H1 (cell line): ENCODE data around the gene KIAA0930. TPM values are rescaled to one million over a fixed set of nuclear protein-coding genes. Genes with fewer than 3 reads are reported as not detected.

Experiments
- CTCF ChIA-PET: fragments of 300-600 bp; sonication (Branson Sonifier 250); formaldehyde crosslinking; loops from one replicate; lab custom pipeline; 2021; ENCODE audit not compliant: partially characterized antibody; lab: Charles Lee
- POLR2A ChIA-PET: fragments of 300-600 bp; sonication (Branson Sonifier 250); formaldehyde crosslinking; loops from one replicate; lab custom pipeline; 2021; ENCODE audit warnings: inconsistent platforms; ENCODE audit not compliant: partially characterized antibody; lab: Charles Lee
- DNase-seq, 2 experiments: peaks; one replicate each; pipeline versions ENCODE4 v3.0.0 to v3.0.0-alpha.2; 2010 to 2022; ENCODE audit warnings: low spot score in 2 of 2, low read depth in 1 of 2, mixed read lengths in 1 of 2
- FAIRE-seq: peaks from 2 replicates; lab custom pipeline; 2011; peaks lifted over from hg19 to GRCh38; lab: Jason Lieb, UNC
- H2AFZ ChIP-seq: 2 replicates; pipeline ENCODE4 v1.8.1; 2012; ENCODE audit warnings: low read length, inconsistent platforms
- H2AK5ac ChIP-seq: 2 replicates; pipeline ENCODE4 v1.6.1; 2013; ENCODE audit warnings: low read depth, low read length
- H2BK120ac ChIP-seq: replicated peaks from 2 replicates; pipeline ENCODE3; 2013; ENCODE audit warnings: low read depth, low read length, inconsistent platforms
- H2BK12ac ChIP-seq: 2 replicates; pipeline ENCODE4 v1.6.1; 2013; ENCODE audit warnings: low read depth, low read length
- H2BK15ac ChIP-seq: 2 replicates; pipeline ENCODE4 v1.6.1; 2013; ENCODE audit warnings: low read length
- H2BK20ac ChIP-seq: 2 replicates; pipeline ENCODE4 v1.6.1; 2013; ENCODE audit warnings: low read length
- H2BK5ac ChIP-seq: 2 replicates; pipeline ENCODE4 v1.6.1; 2013; ENCODE audit warnings: low read depth, low read length
- H3K14ac ChIP-seq: 2 replicates; pipeline ENCODE4 v1.6.1; 2013; ENCODE audit warnings: inconsistent platforms; ENCODE audit not compliant: insufficient read length
- H3K18ac ChIP-seq: 2 replicates; pipeline ENCODE4 v1.6.1; 2013; ENCODE audit warnings: low read length; ENCODE audit errors: extremely low read depth
- H3K23ac ChIP-seq: 2 replicates; pipeline ENCODE4 v1.6.1; 2013; ENCODE audit warnings: inconsistent platforms; ENCODE audit not compliant: insufficient read length
- H3K23me2 ChIP-seq: 2 replicates; pipeline ENCODE4 v1.6.1; 2013; ENCODE audit warnings: low read depth, low read length
- H3K27ac ChIP-seq: 2 replicates; pipeline ENCODE4 v1.6.1; 2011; ENCODE audit warnings: low read depth, low read length, inconsistent platforms
- H3K27me3 ChIP-seq, 4 experiments: replicated peaks in 1 of 4; 1 replicate in 1 of 4; 2 replicates in 3 of 4; pipeline versions ENCODE4 v1.6.1 to v1.8.1; 2011 to 2013; ENCODE audit warnings: low read length in 3 of 4, mild to moderate bottlenecking in 3 of 4, inconsistent platforms in 2 of 4, mixed read lengths in 2 of 4, moderate library complexity in 1 of 4; ENCODE audit not compliant: control insufficient read depth in 3 of 4, insufficient read depth in 3 of 4; ENCODE audit errors: extremely low read depth in 1 of 4
- H3K36me3 ChIP-seq, 4 experiments: 2 replicates each; pipeline versions ENCODE4 v1.6.1 to v1.8.1; 2011 to 2013; ENCODE audit warnings: mild to moderate bottlenecking in 4 of 4, low read length in 3 of 4, moderate library complexity in 2 of 4, control low read depth in 1 of 4, inconsistent platforms in 1 of 4; ENCODE audit not compliant: insufficient read depth in 4 of 4, control insufficient read depth in 2 of 4
- H3K4ac ChIP-seq: replicated peaks from 2 replicates; pipeline ENCODE3; 2013; ENCODE audit warnings: low read length, low read depth, mixed read lengths, inconsistent platforms; ENCODE audit not compliant: insufficient read length
- H3K4me1 ChIP-seq, 4 experiments: replicated peaks in 1 of 4; 1 replicate in 1 of 4; 2 replicates in 3 of 4; pipeline versions ENCODE4 v1.6.1 to v1.8.1; 2011 to 2013; ENCODE audit warnings: low read length in 3 of 4, inconsistent platforms in 2 of 4, mixed read lengths in 1 of 4; ENCODE audit not compliant: insufficient read depth in 4 of 4, control insufficient read depth in 3 of 4
- H3K4me2 ChIP-seq, 2 experiments: 2 replicates each; pipeline versions ENCODE4 v1.6.1 to v1.8.1; 2011 to 2013; ENCODE audit warnings: low read depth in 2 of 2, low read length in 2 of 2, control low read depth in 1 of 2, inconsistent platforms in 1 of 2, mild to moderate bottlenecking in 1 of 2; ENCODE audit not compliant: insufficient read depth in 1 of 2
- H3K4me3 ChIP-seq, 4 experiments: fragments of 200-600, 300-600 bp in 1 of 4; sonication (generic), shearing (Covaris generic), sonication (Bioruptor Twin) in 1 of 4; 2 replicates each; pipeline versions ENCODE4 v1.5.1 to v1.8.1; 2011 to 2016; ENCODE audit warnings: low read length in 4 of 4, low read depth in 3 of 4, control low read depth in 2 of 4, inconsistent platforms in 2 of 4, mild to moderate bottlenecking in 2 of 4, mixed read lengths in 1 of 4, moderate library complexity in 1 of 4; ENCODE audit not compliant: insufficient read depth in 2 of 4; ENCODE audit errors: extremely low read depth in 1 of 4
- H3K56ac ChIP-seq: replicated peaks from 2 replicates; pipeline ENCODE3; 2013; ENCODE audit warnings: low read depth, mild to moderate bottlenecking, mixed read lengths, low read length, inconsistent platforms; ENCODE audit not compliant: insufficient read length
- H3K79me1 ChIP-seq: 2 replicates; pipeline ENCODE4 v1.6.1; 2013; ENCODE audit warnings: low read depth, low read length, control low read depth
- H3K79me2 ChIP-seq, 2 experiments: 2 replicates each; pipeline versions ENCODE4 v1.6.1 to v1.8.1; 2012 to 2013; ENCODE audit warnings: low read length in 2 of 2, mild to moderate bottlenecking in 2 of 2, inconsistent platforms in 1 of 2; ENCODE audit not compliant: insufficient read depth in 2 of 2, control insufficient read depth in 1 of 2
- H3K9ac ChIP-seq, 4 experiments: replicated peaks in 1 of 4; 1 replicate in 1 of 4; 2 replicates in 3 of 4; pipeline versions ENCODE4 v1.6.1 to v1.8.1; 2011 to 2013; ENCODE audit warnings: low read depth in 3 of 4, low read length in 3 of 4, control low read depth in 2 of 4, mild to moderate bottlenecking in 2 of 4, moderate library complexity in 2 of 4, inconsistent platforms in 1 of 4; ENCODE audit errors: extremely low read depth in 1 of 4
- H3K9me3 ChIP-seq, 2 experiments: 2 replicates each; pipeline versions ENCODE4 v1.6.1 to v1.8.1; 2012 to 2013; ENCODE audit warnings: mild to moderate bottlenecking in 2 of 2, moderate library complexity in 2 of 2, control low read depth in 1 of 2, inconsistent platforms in 1 of 2, low read depth in 1 of 2, low read length in 1 of 2, mixed read lengths in 1 of 2; ENCODE audit not compliant: insufficient read depth in 2 of 2
- H4K20me1 ChIP-seq, 2 experiments: replicated peaks in 1 of 2; 2 replicates each; pipeline versions ENCODE3 to v1.8.1; 2011 to 2013; ENCODE audit warnings: inconsistent platforms in 2 of 2, low read length in 2 of 2, mild to moderate bottlenecking in 1 of 2; ENCODE audit not compliant: insufficient read depth in 2 of 2, control insufficient read depth in 1 of 2
- H4K5ac ChIP-seq: 2 replicates; pipeline ENCODE4 v1.6.1; 2013; ENCODE audit warnings: low read length, low read depth, mixed read lengths, inconsistent platforms; ENCODE audit not compliant: insufficient read length
- H4K8ac ChIP-seq: 2 replicates; pipeline ENCODE4 v1.8.0; 2013; ENCODE audit warnings: mild to moderate bottlenecking, moderate library complexity, low read length, inconsistent platforms; ENCODE audit not compliant: insufficient read depth; ENCODE audit errors: extremely low read depth
- H4K91ac ChIP-seq: replicated peaks from 2 replicates; pipeline ENCODE3; 2013; ENCODE audit warnings: low read length, mixed read lengths, inconsistent platforms; ENCODE audit not compliant: insufficient read length
- ASH2L ChIP-seq: fragments of 200-600, 300-600 bp; sonication (generic); IDR thresholded peaks from one replicate; pipeline ENCODE4 v1.7.1; 2017; ENCODE audit warnings: low read length
- BRCA1 ChIP-seq: IDR thresholded peaks from 2 replicates; pipeline ENCODE4 v1.6.1; 2012; ENCODE audit warnings: low read depth, low read length, improper control_type of control experiment
- CBX5 ChIP-seq: fragments of 300-800, 300-1000 bp; sonication (generic); IDR thresholded peaks from 2 replicates; pipeline ENCODE4 v1.7.1; 2016; ENCODE audit warnings: antibody characterized with exemption, low read length, low read depth
- EGR1 ChIP-seq: IDR thresholded peaks from 2 replicates; pipeline ENCODE4 v1.6.1; 2011; ENCODE audit warnings: low read depth, low read length, borderline replicate concordance
- KDM1A ChIP-seq: fragments of 200-600, 300-600 bp; sonication (generic); IDR thresholded peaks from 2 replicates; pipeline ENCODE4 v1.7.1; 2016; ENCODE audit warnings: mild to moderate bottlenecking, low read length, borderline replicate concordance
- MAX ChIP-seq: IDR thresholded peaks from 2 replicates; pipeline ENCODE4 v1.6.1; 2012; ENCODE audit warnings: inconsistent platforms
- NANOG ChIP-seq: IDR thresholded peaks from 2 replicates; pipeline ENCODE4 v1.6.1; 2011; ENCODE audit warnings: low read length, low read depth, mild to moderate bottlenecking, inconsistent platforms; ENCODE audit not compliant: insufficient read depth, poor library complexity, severe bottlenecking
- NRF1 ChIP-seq: IDR thresholded peaks from 2 replicates; pipeline ENCODE4 v1.6.1; 2011; ENCODE audit warnings: mild to moderate bottlenecking, low read depth, low read length, improper control_type of control experiment
- POU5F1 ChIP-seq: IDR thresholded peaks from 2 replicates; pipeline ENCODE4 v1.6.1; 2011; ENCODE audit warnings: low read depth, mild to moderate bottlenecking, low read length, moderate library complexity
- SRF ChIP-seq: IDR thresholded peaks from 2 replicates; pipeline ENCODE4 v1.6.1; 2011; ENCODE audit warnings: mild to moderate bottlenecking, low read depth, low read length, moderate library complexity
- WGBS, 2 experiments: shearing (Covaris generic) in 1 of 2; methylation state at CpG; one replicate each; pipeline versions ENCODE4 v1.1.6 to v1.1.7; 2013 to 2015; ENCODE audit warnings: low lambda C conversion rate in 2 of 2, mixed read lengths in 2 of 2, inconsistent platforms in 1 of 2, low coverage in 1 of 2, missing lambda C conversion rate in 1 of 2; ENCODE audit not compliant: insufficient replicate concordance in 2 of 2, insufficient coverage in 1 of 2, insufficient read length in 1 of 2; ENCODE audit errors: extremely low coverage in 1 of 2, missing lambda C conversion rate in 1 of 2; 5-methylcytosine and 5-hydroxymethylcytosine counted together
- polyA plus RNA-seq, 7 experiments: library from polyadenylated mRNA; depleted of rRNA in 3 of 7; stranded (reverse) in 5 of 7; unstranded in 2 of 7; fragments of >200 nt in 5 of 7; fragments of 200-250 nt in 2 of 7; gene quantifications; 1 replicate in 5 of 7; 2 replicates in 1 of 7; 4 replicates in 1 of 7; pipeline versions ENCODE4 v1.2.1 to v1.2.3, GENCODE V29; 2011 to 2013; ENCODE audit warnings: missing spikeins in 2 of 7, mixed read lengths in 2 of 7
- total RNA-seq: library from RNA; stranded (reverse); fragmentation: NEBNext Ultra II Directional; extraction: Animal tissue kit (Norgen Biotek cat#: 25700); gene quantifications from 2 replicates; pipeline ENCODE4 v1.2.1, GENCODE V29; 2021

KIAA0930 gene
- total and polyA plus RNA-seq, 2 of the 8 experiments (the other 6 are each of a cell fraction or from before 2014, with no cell fraction given): 61.9 to 66.1 TPM

DNA sequence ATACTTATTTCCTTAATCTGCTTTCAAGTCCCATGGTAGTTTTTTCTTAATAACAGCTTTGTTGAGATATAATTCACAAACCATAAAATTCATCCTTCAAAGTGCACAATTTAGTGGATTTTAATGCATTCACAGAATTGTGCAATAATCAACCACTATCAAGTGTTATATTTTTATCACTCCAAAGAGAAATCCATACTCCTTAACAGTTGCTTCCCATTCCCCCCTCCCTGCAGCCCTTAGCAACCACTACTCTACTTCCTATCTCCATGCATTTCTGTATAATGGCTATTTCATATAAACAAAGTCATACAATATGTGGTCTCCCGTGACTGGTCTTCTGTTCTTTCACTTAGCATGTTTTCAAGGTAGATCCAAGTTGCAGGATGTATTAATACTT lies 95.8 kb downstream of the KIAA0930 start:
- Histone ChIP-seq H3K23ac (no peak overlapping the region), H3K79me2 (no peaks in the 10 kb centered on the region), H3K4me1 (no peaks in the 10 kb centered on the region), H3K27ac (no peak overlapping the region), H3K14ac (no peak overlapping the region), H4K20me1 (no peaks in the 10 kb centered on the region), H3K56ac (peak overlapping the region; percentile 36), H3K9ac (no peak overlapping the region), H3K79me1 (no peaks in the 10 kb centered on the region), H4K5ac (no peak overlapping the region), H3K27me3 (no peaks in the 10 kb centered on the region), H3K4me3 (no peak overlapping the region), H4K91ac (no peak overlapping the region), H3K9me3 (peaks cover 0 to 4% of the 10 kb centered on the region in 2 experiments; a peak in 1 of 4 replicates), H3K36me3 (peaks cover 0 to 9% (median 4%) of the 10 kb centered on the region in 4 experiments; a peak in 4 of 8 replicates), H2AK5ac (no peak overlapping the region), H3K18ac (no peak overlapping the region), H3K4me2 (no peak overlapping the region), H2BK5ac (no peak overlapping the region), H3K23me2 (no peaks in the 10 kb centered on the region), H2BK15ac (no peak overlapping the region), H2BK12ac (no peak overlapping the region), H4K8ac (no peak overlapping the region), H3K4ac (no peak overlapping the region), H2AFZ (no peak overlapping the region), H2BK20ac (no peak overlapping the region), H2BK120ac (no peak overlapping the region)
- TF ChIP-seq KDM1A (no peak), POU5F1 (no peak), ASH2L (no peak), SRF (no peak), CBX5 (no peak), NANOG (no peak), BRCA1 (no peak), MAX (no peak), EGR1 (no peak), NRF1 (no peak)
- ChIA-PET CTCF (interaction anchor here (1.0 kb wide), 1 partner anchor 20 kb away, joined by 3 read pairs; no protein-coding TSS in a partner anchor), POLR2A (interaction anchor here (1.3 to 1.5 kb wide), 2 partner anchors 8 to 20 kb away, joined by 3 to 4 read pairs; no protein-coding TSS in a partner anchor)
- 84% methylated on average over 1 of the region's 1 CpG; no CpG with 5 or more reads in 1 of the 2 experiments for WGBS, 2 experiments
- DNase-seq: no peak
- no peak for FAIRE-seq
